IMR-90 (cell line): ENCODE results near the gene PTPRG. TPM values are rescaled to one million over a fixed set of nuclear protein-coding genes. Genes with fewer than 3 reads are reported as not detected.

Experiments
- ATAC-seq: fragments of 200-7000 bp; cut with Tn5 transposase; 2 replicates; pipeline ENCODE4 v1.9.1; 2020; ENCODE audit warnings: low read depth, mild to moderate bottlenecking, moderate library complexity
- BruUV-seq: library from RNA; stranded (reverse); fragments of 400-500 nt; replicated peaks from 2 replicates; lab custom pipeline; 2021; lab: Mats Ljungman, UMichigan
- CTCF ChIA-PET: fragments of 300-600 bp; formaldehyde crosslinking; extraction: SDS; loops from one replicate; lab custom pipeline; 2021; ENCODE audit warnings: antibody characterized with exemption; lab: Yijun Ruan, JAX
- POLR2A ChIA-PET: fragments of 300-600 bp; sonication (Branson Sonifier 250); formaldehyde crosslinking; loops from one replicate; lab custom pipeline; 2022; ENCODE audit warnings: antibody characterized with exemption; ENCODE audit not compliant: unreplicated experiment; lab: Charles Lee
- DNase-seq: peaks from one replicate; pipeline ENCODE4 v3.0.0; 2013
- H2AFZ ChIP-seq: replicated peaks from 2 replicates; pipeline ENCODE3; 2013; ENCODE audit warnings: low read length, mild to moderate bottlenecking; ENCODE audit not compliant: poor library complexity
- H2AK5ac ChIP-seq: 2 replicates; pipeline ENCODE4 v1.6.1; 2013; ENCODE audit warnings: low read depth, low read length, inconsistent platforms
- H2AK9ac ChIP-seq: replicated peaks from 2 replicates; pipeline ENCODE3; 2013; ENCODE audit warnings: mild to moderate bottlenecking, low read depth, low read length, moderate library complexity; ENCODE audit not compliant: poor library complexity
- H2BK120ac ChIP-seq: 2 replicates; pipeline ENCODE4 v1.6.1; 2013; ENCODE audit warnings: low read depth, low read length, inconsistent platforms
- H2BK15ac ChIP-seq: 3 replicates; pipeline ENCODE4 v1.6.1; 2013; ENCODE audit warnings: low read depth, low read length, inconsistent platforms
- H2BK20ac ChIP-seq: 2 replicates; pipeline ENCODE4 v1.6.1; 2013; ENCODE audit warnings: low read depth, mild to moderate bottlenecking, inconsistent platforms, low read length, moderate library complexity
- H2BK5ac ChIP-seq: 2 replicates; pipeline ENCODE4 v1.6.1; 2013; ENCODE audit warnings: mild to moderate bottlenecking, low read depth, low read length, inconsistent platforms; ENCODE audit not compliant: poor library complexity, severe bottlenecking
- H3K14ac ChIP-seq: replicated peaks from 2 replicates; pipeline ENCODE4 v1.6.1; 2013; ENCODE audit warnings: low read depth, low read length, inconsistent platforms
- H3K18ac ChIP-seq: 2 replicates; pipeline ENCODE4 v1.6.1; 2013; ENCODE audit warnings: low read depth, low read length, control low read depth
- H3K23ac ChIP-seq: 2 replicates; pipeline ENCODE4 v1.6.1; 2013; ENCODE audit warnings: low read depth, low read length, inconsistent platforms
- H3K27ac ChIP-seq: 2 replicates; pipeline ENCODE4 v1.5.1; 2013; ENCODE audit warnings: mild to moderate bottlenecking, control low read depth, low read length; ENCODE audit not compliant: insufficient read depth
- H3K27me3 ChIP-seq: 2 replicates; pipeline ENCODE4 v1.6.1; 2013; ENCODE audit warnings: low read length; ENCODE audit not compliant: control insufficient read depth, insufficient read depth
- H3K36me3 ChIP-seq: 2 replicates; pipeline ENCODE4 v1.6.1; 2013; ENCODE audit warnings: low read length, mixed read lengths; ENCODE audit not compliant: control insufficient read depth, insufficient read depth
- H3K4ac ChIP-seq: 2 replicates; pipeline ENCODE4 v1.6.1; 2013; ENCODE audit warnings: low read depth, low read length, inconsistent platforms
- H3K4me1 ChIP-seq: 2 replicates; pipeline ENCODE4 v1.6.1; 2013; ENCODE audit warnings: low read length, mixed read lengths; ENCODE audit not compliant: control insufficient read depth, insufficient read depth
- H3K4me2 ChIP-seq: 2 replicates; pipeline ENCODE4 v1.6.1; 2013; ENCODE audit warnings: low read depth, mild to moderate bottlenecking, control low read depth, low read length, moderate library complexity
- H3K4me3 ChIP-seq: 2 replicates; pipeline ENCODE4 v1.5.1; 2013; ENCODE audit warnings: low read depth, mild to moderate bottlenecking, control low read depth, low read length, moderate library complexity; ENCODE audit not compliant: insufficient read depth
- H3K56ac ChIP-seq: 2 replicates; pipeline ENCODE4 v1.6.1; 2013; ENCODE audit warnings: low read length, inconsistent platforms; ENCODE audit not compliant: insufficient read depth; ENCODE audit errors: extremely low read depth
- H3K79me1 ChIP-seq, 2 experiments: 2 replicates each; pipeline ENCODE4 v1.6.1; 2013; ENCODE audit warnings: low read length in 2 of 2, inconsistent platforms in 1 of 2, low read depth in 1 of 2
- H3K9ac ChIP-seq: 2 replicates; pipeline ENCODE4 v1.6.1; 2013; ENCODE audit warnings: low read depth, low read length, control low read depth
- H3K9me1 ChIP-seq: 2 replicates; pipeline ENCODE4 v1.6.1; 2013; ENCODE audit warnings: low read length, inconsistent platforms; ENCODE audit not compliant: insufficient read depth
- H3K9me3 ChIP-seq: 2 replicates; pipeline ENCODE4 v1.6.1; 2013; ENCODE audit warnings: low read length; ENCODE audit not compliant: control insufficient read depth, insufficient read depth
- H4K20me1 ChIP-seq: 2 replicates; pipeline ENCODE4 v1.6.1; 2013; ENCODE audit warnings: low read length, inconsistent platforms; ENCODE audit not compliant: insufficient read depth
- H4K5ac ChIP-seq: 2 replicates; pipeline ENCODE4 v1.6.1; 2013; ENCODE audit warnings: mild to moderate bottlenecking, low read depth, low read length, control low read depth
- H4K8ac ChIP-seq, 2 experiments: 2 replicates each; pipeline ENCODE4 v1.6.1; 2013; ENCODE audit warnings: low read depth in 2 of 2, low read length in 2 of 2, control low read depth in 1 of 2, inconsistent platforms in 1 of 2
- H4K91ac ChIP-seq: 2 replicates; pipeline ENCODE4 v1.6.1; 2013; ENCODE audit warnings: low read depth, low read length, inconsistent platforms; ENCODE audit not compliant: insufficient read depth
- BHLHE40 ChIP-seq: fragments of 150-350 bp; IDR thresholded peaks from 2 replicates; pipeline ENCODE4 v1.6.1; 2016; ENCODE audit warnings: mild to moderate bottlenecking, low read depth, low read length
- CEBPB ChIP-seq: IDR thresholded peaks from 2 replicates; pipeline ENCODE4 v1.6.1; 2012; ENCODE audit warnings: low read depth, low read length, improper control_type of control experiment
- CHD1 ChIP-seq: IDR thresholded peaks from 2 replicates; pipeline ENCODE4 v1.6.1; 2012; ENCODE audit warnings: low read depth, low read length, improper control_type of control experiment
- ELK1 ChIP-seq: fragments of 150-350 bp; IDR thresholded peaks from 2 replicates; pipeline ENCODE4 v1.6.1; 2016; ENCODE audit warnings: low read depth, mild to moderate bottlenecking, low read length, moderate library complexity, borderline replicate concordance
- FOS ChIP-seq: fragments of 150-350 bp; IDR thresholded peaks from 2 replicates; pipeline ENCODE4 v1.6.1; 2016; ENCODE audit warnings: low read depth, low read length
- MAFK ChIP-seq: IDR thresholded peaks from 2 replicates; pipeline ENCODE4 v1.6.1; 2012; ENCODE audit warnings: low read depth, low read length, improper control_type of control experiment
- MAZ ChIP-seq: IDR thresholded peaks from 2 replicates; pipeline ENCODE4 v1.6.1; 2012; ENCODE audit warnings: low read depth, mild to moderate bottlenecking, low read length, improper control_type of control experiment, moderate library complexity, borderline replicate concordance
- MXI1 ChIP-seq: IDR thresholded peaks from 2 replicates; pipeline ENCODE4 v1.6.1; 2012; ENCODE audit warnings: low read depth, mild to moderate bottlenecking, low read length, moderate library complexity, borderline replicate concordance
- NFE2L2 ChIP-seq: fragments of 150-350 bp; IDR thresholded peaks from 2 replicates; pipeline ENCODE4 v1.6.1; 2016; ENCODE audit warnings: low read depth, mild to moderate bottlenecking, low read length
- POLR2A ChIP-seq: IDR thresholded peaks from 2 replicates; pipeline ENCODE4 v1.6.1; 2012; ENCODE audit warnings: mild to moderate bottlenecking, low read depth, low read length
- RAD21 ChIP-seq: IDR thresholded peaks from 2 replicates; pipeline ENCODE4 v1.6.1; 2012; ENCODE audit warnings: low read length, improper control_type of control experiment
- RCOR1 ChIP-seq: IDR thresholded peaks from 2 replicates; pipeline ENCODE4 v1.6.1; 2012; ENCODE audit warnings: mild to moderate bottlenecking, low read length, improper control_type of control experiment; ENCODE audit not compliant: insufficient replicate concordance
- RFX5 ChIP-seq: IDR thresholded peaks from 2 replicates; pipeline ENCODE4 v1.8.0; 2012; ENCODE audit warnings: low read depth, mild to moderate bottlenecking, low read length, moderate library complexity
- USF2 ChIP-seq: fragments of 150-350 bp; IDR thresholded peaks from 2 replicates; pipeline ENCODE4 v1.6.1; 2017; ENCODE audit warnings: mild to moderate bottlenecking, antibody characterized with exemption, low read length, low read depth
- WGBS, 2 experiments: methylation state at CpG; one replicate each; pipeline versions ENCODE4 v1.1.5 to v1.1.7; 2013; ENCODE audit warnings: missing lambda C conversion rate in 2 of 2; ENCODE audit not compliant: insufficient read length in 1 of 2; ENCODE audit errors: extremely low coverage in 2 of 2; 5-methylcytosine and 5-hydroxymethylcytosine counted together
- dilution Hi-C: fragments of 300-500 bp; cut with HindIII; formaldehyde crosslinking; loops from one replicate; pipeline ENCODE4 v1.14.3; 2018; ENCODE audit warnings: low sequenced_read_pairs; ENCODE audit not compliant: unreplicated experiment
- in situ Hi-C: fragments of 300-500 bp; cut with MboI; formaldehyde crosslinking; loops from 3 replicates; pipeline ENCODE4 v1.14.3; 2019; ENCODE audit warnings: low sequenced_read_pairs, inconsistent platforms, mixed read lengths
- intact Hi-C: fragments of 100-400 bp; cut with micrococcal nuclease; formaldehyde crosslinking; loops from 2 replicates; pipeline ENCODE4 v1.10.0; 2022
- polyA plus RNA-seq, 3 experiments: library from polyadenylated mRNA; depleted of rRNA; stranded (reverse); fragments of >200 nt; gene quantifications; 2 replicates each; pipeline ENCODE4 v1.2.3, GENCODE V29; 2012; ENCODE audit warnings: low replicate concordance in 1 of 3
- total RNA-seq: library from RNA; depleted of rRNA; stranded (reverse); fragments of >200 nt; gene quantifications from 2 replicates; pipeline ENCODE4 v1.2.3, GENCODE V29; 2012
- TF ChIP-seq, protein P1 (sequence below): conservative IDR thresholded peaks from 2 replicates; pipeline ENCODE4 v1.5.1; 2012; ENCODE audit warnings: mild to moderate bottlenecking, low read depth, low read length, improper control_type of control experiment

Gene PTPRG
- total and polyA plus RNA-seq, 2 of the 4 experiments (the other 2 are of a cell fraction) = 7.7 to 31.0 TPM

DNA sequence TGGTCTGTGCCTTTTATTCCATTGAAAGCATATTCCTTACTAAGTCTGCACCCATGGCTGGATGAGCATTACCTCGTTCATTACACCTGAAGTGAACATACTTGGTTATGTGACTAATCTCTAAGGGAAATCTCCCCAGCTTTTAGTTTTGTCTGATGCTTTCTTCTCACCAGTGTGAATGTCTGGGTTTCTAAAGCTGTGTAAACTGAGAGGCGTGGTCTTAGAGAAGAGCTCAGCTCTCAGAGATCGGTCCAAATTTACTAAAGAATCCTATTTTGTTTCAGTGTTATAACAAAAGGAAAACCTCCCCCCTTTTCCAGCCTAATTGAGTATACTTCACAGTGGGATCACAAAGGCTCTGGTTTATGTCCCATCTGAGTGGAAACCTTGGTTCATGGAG, 352.3 kb downstream of the PTPRG start:
- no TSS peak for BruUV-seq
- H3K18ac ChIP-seq = no peak overlapping the region
- H3K9me3 ChIP-seq = no peaks in the 10 kb centered on the region
- no peaks in the 10 kb centered on the region for H3K27me3 ChIP-seq
- H3K79me1 ChIP-seq = peaks cover 15 to 30% of the 10 kb centered on the region in 2 experiments; a peak in 3 of 4 replicates
- no peak overlapping the region for H3K4ac ChIP-seq
- no peak overlapping the region for H3K4me2 ChIP-seq
- H3K56ac ChIP-seq = no peak overlapping the region
- no peaks in the 10 kb centered on the region; the same call in 1 of the 2 replicates for H3K4me1 ChIP-seq
- H2BK20ac ChIP-seq = no peak overlapping the region
- DNase-seq = no peak
- no peak overlapping the region for H3K9ac ChIP-seq
- no peak overlapping the region for H2AK5ac ChIP-seq
- POLR2A ChIA-PET = no interaction called here
- CTCF ChIA-PET = no interaction called here
- H2AFZ ChIP-seq = no peak overlapping the region
- no peak overlapping the region for H2BK120ac ChIP-seq
- no peaks in the 10 kb centered on the region for H3K36me3 ChIP-seq
- no peak overlapping the region for H3K14ac ChIP-seq
- no peak overlapping the region for H3K4me3 ChIP-seq
- TF ChIP-seq CEBPB (no peak), FOS (no peak), MXI1 (no peak), POLR2A (no peak), RFX5 (no peak), RCOR1 (no peak), RAD21 (no peak), CHD1 (no peak), MAZ (no peak), ELK1 (no peak), MAFK (no peak), BHLHE40 (no peak), NFE2L2 (no peak), USF2 (no peak)
- TF ChIP-seq, protein P1, sequence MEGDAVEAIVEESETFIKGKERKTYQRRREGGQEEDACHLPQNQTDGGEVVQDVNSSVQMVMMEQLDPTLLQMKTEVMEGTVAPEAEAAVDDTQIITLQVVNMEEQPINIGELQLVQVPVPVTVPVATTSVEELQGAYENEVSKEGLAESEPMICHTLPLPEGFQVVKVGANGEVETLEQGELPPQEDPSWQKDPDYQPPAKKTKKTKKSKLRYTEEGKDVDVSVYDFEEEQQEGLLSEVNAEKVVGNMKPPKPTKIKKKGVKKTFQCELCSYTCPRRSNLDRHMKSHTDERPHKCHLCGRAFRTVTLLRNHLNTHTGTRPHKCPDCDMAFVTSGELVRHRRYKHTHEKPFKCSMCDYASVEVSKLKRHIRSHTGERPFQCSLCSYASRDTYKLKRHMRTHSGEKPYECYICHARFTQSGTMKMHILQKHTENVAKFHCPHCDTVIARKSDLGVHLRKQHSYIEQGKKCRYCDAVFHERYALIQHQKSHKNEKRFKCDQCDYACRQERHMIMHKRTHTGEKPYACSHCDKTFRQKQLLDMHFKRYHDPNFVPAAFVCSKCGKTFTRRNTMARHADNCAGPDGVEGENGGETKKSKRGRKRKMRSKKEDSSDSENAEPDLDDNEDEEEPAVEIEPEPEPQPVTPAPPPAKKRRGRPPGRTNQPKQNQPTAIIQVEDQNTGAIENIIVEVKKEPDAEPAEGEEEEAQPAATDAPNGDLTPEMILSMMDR = no peak
- intact Hi-C loops (no loop called here), dilution Hi-C loops (no loop called here), in situ Hi-C loops (no loop called here)
- H4K5ac ChIP-seq = no peak overlapping the region
- H3K9me1 ChIP-seq = peaks cover under 1% of the 10 kb centered on the region; the same call in 1 of the 2 replicates
- no peak overlapping the region for H2BK5ac ChIP-seq
- no peak overlapping the region for H2AK9ac ChIP-seq
- no CpG with 5 or more reads among the region's 3 CpGs for whole genome bisulfite sequencing, 2 experiments
- H4K20me1 ChIP-seq = peaks cover 8% of the 10 kb centered on the region; the same call in 1 of the 2 replicates
- no peak overlapping the region for H3K27ac ChIP-seq
- no peak overlapping the region for H4K8ac ChIP-seq
- no peak overlapping the region for H2BK15ac ChIP-seq
- no peak overlapping the region for H4K91ac ChIP-seq
- H3K23ac ChIP-seq = no peak overlapping the region
- ATAC-seq = no peak
